ENCODE measurements around the gene ZNF77.
A peak's percentile ranks its signal among the peaks of the same experiment; 100 is the strongest.

ZNF77 gene

GRCh38 chr19:2944403-2944774 lies 382 bp downstream of the ZNF77 start (continued):
- 0 out of 2 replicates have a peak, but pooled peaks have one; percentile 33 for TF ChIP-seq REST (tag by site-specific recombination; IDR thresholded peaks at IDR 0.05)
- TF ChIP-seq ZNF292 (tag by site-specific recombination; IDR thresholded peaks at IDR 0.05; ENCODE audit: borderline replicate concordance, low read depth), result no peak
- TF ChIP-seq ZNF140 (tag by site-specific recombination; IDR thresholded peaks at IDR 0.05), result no peak
- no peak for TF ChIP-seq ZFP37 (tag by site-specific recombination; IDR thresholded peaks at IDR 0.05)
- no peak for TF ChIP-seq ZXDB (tag by site-specific recombination; IDR thresholded peaks at IDR 0.05)
- TF ChIP-seq KLF1 (tag by site-specific recombination; IDR thresholded peaks at IDR 0.05), result 0 out of 2 replicates have a peak, but pooled peaks have one; percentile 12
- TF ChIP-seq ZNF274 (IDR thresholded peaks at IDR 0.05; ENCODE audit: low read length), result no peak
- TF ChIP-seq ZNF274 (tag by site-specific recombination; IDR thresholded peaks at IDR 0.05; ENCODE audit: borderline replicate concordance), result no peak
- TF ChIP-seq ZNF121 (tag by site-specific recombination; IDR thresholded peaks at IDR 0.05), result no peak
- no peak for TF ChIP-seq ZNF596 (tag by site-specific recombination; IDR thresholded peaks at IDR 0.05)
- TF ChIP-seq ZNF335 (tag by site-specific recombination; conservative IDR thresholded peaks at IDR 0.05), result no peak
- TF ChIP-seq ZNF174 (tag by site-specific recombination; IDR thresholded peaks at IDR 0.05), result no peak
- no peak for TF ChIP-seq ZNF48 (tag by site-specific recombination; IDR thresholded peaks at IDR 0.05)
- TF ChIP-seq INSM2 (tag by site-specific recombination; IDR thresholded peaks at IDR 0.05), result no peak
- TF ChIP-seq ZBTB20 (tag by site-specific recombination; IDR thresholded peaks at IDR 0.05), result no peak; the same call in 1 of the 2 replicates
- TF ChIP-seq YY2 (tag by site-specific recombination; IDR thresholded peaks at IDR 0.05), result no peak
- no peak for TF ChIP-seq ZNF548 (tag by site-specific recombination; IDR thresholded peaks at IDR 0.05)
- TF ChIP-seq ZNF423 (tag by site-specific recombination; IDR thresholded peaks at IDR 0.05), result no peak
- no peak for TF ChIP-seq ZFP3 (tag by site-specific recombination; IDR thresholded peaks at IDR 0.05; ENCODE audit: low read depth)
- no peak for TF ChIP-seq ZNF366 (tag by site-specific recombination; conservative IDR thresholded peaks at IDR 0.05)
- TF ChIP-seq RBAK (tag by site-specific recombination; IDR thresholded peaks at IDR 0.05), result no peak
- no peak; the same call in 1 of the 2 replicates for TF ChIP-seq ZNF16 (tag by site-specific recombination; IDR thresholded peaks at IDR 0.05; ENCODE audit: low read depth)
- no peak for TF ChIP-seq ZSCAN18 (tag by site-specific recombination; IDR thresholded peaks at IDR 0.05)
- TF ChIP-seq ZFP69B (tag by site-specific recombination; IDR thresholded peaks at IDR 0.05), result 0 out of 2 replicates have a peak, but pooled peaks have one; percentile 13
- 0 out of 2 replicates have a peak, but pooled peaks have one; percentile 46 for TF ChIP-seq ZNF324 (tag by site-specific recombination; IDR thresholded peaks at IDR 0.05)
- TF ChIP-seq ZNF561 (tag by site-specific recombination; IDR thresholded peaks at IDR 0.05; ENCODE audit: borderline replicate concordance), result no peak
- no peak for TF ChIP-seq TRIM28 (IDR thresholded peaks at IDR 0.05; ENCODE audit: borderline replicate concordance, low read length)
- TF ChIP-seq ZSCAN5A (tag by site-specific recombination; IDR thresholded peaks at IDR 0.05), result no peak
- no peak for TF ChIP-seq ZNF558 (tag by site-specific recombination; IDR thresholded peaks at IDR 0.05)
- TF ChIP-seq FEZF1 (tag by site-specific recombination; IDR thresholded peaks at IDR 0.05), result no peak
- no peak for TF ChIP-seq ZNF529 (tag by site-specific recombination; IDR thresholded peaks at IDR 0.05; ENCODE audit: insufficient replicate concordance)
- no peak for TF ChIP-seq ZBTB17 (tag by site-specific recombination; IDR thresholded peaks at IDR 0.05)
- no peak for TF ChIP-seq ZNF600 (tag by site-specific recombination; IDR thresholded peaks at IDR 0.05)
- no peak for TF ChIP-seq ZNF624 (tag by site-specific recombination; IDR thresholded peaks at IDR 0.05)

All from HEK293 (cell line).